ENCODE results near the gene CC2D2B.

DNA sequence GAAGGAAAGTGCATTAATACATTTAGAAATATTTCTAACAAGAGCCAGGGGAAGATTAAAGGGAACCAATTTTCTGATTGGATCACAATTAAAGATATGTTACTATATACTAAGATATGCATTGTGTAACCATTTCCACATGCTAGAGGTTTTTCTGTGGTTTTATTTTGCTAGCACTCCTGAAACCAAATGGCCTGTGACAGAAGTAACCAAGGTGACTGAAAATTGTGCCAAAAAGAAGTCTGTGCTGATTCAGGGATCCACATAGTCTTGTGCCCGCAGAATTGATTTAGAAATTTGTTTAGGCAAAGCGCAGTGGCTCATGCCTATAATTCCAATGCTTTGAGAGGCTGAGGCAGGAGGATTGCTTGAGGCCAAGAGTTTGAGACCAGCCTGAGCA, 1.8 kb downstream of the CC2D2B start:
- no peak for TF ChIP-seq POLR2A (IDR thresholded peaks at IDR 0.05)
- TF ChIP-seq, protein P1, sequence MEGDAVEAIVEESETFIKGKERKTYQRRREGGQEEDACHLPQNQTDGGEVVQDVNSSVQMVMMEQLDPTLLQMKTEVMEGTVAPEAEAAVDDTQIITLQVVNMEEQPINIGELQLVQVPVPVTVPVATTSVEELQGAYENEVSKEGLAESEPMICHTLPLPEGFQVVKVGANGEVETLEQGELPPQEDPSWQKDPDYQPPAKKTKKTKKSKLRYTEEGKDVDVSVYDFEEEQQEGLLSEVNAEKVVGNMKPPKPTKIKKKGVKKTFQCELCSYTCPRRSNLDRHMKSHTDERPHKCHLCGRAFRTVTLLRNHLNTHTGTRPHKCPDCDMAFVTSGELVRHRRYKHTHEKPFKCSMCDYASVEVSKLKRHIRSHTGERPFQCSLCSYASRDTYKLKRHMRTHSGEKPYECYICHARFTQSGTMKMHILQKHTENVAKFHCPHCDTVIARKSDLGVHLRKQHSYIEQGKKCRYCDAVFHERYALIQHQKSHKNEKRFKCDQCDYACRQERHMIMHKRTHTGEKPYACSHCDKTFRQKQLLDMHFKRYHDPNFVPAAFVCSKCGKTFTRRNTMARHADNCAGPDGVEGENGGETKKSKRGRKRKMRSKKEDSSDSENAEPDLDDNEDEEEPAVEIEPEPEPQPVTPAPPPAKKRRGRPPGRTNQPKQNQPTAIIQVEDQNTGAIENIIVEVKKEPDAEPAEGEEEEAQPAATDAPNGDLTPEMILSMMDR (IDR thresholded peaks at IDR 0.05) = no peak
- no peak for TF ChIP-seq EP300 (IDR thresholded peaks at IDR 0.05)

Data from gastroesophageal sphincter (tissue), 3 donors.